GM19099 (cell line): ENCODE measurements around the gene UBE2G2.

ENCODE experiments used
- POLR2A ChIP-seq: IDR thresholded peaks from 3 replicates; pipeline ENCODE4 v1.6.1; 2011; ENCODE audit warnings: low read depth; ENCODE audit not compliant: insufficient read length; ENCODE audit errors: extremely low read depth

The UBE2G2 gene

DNA sequence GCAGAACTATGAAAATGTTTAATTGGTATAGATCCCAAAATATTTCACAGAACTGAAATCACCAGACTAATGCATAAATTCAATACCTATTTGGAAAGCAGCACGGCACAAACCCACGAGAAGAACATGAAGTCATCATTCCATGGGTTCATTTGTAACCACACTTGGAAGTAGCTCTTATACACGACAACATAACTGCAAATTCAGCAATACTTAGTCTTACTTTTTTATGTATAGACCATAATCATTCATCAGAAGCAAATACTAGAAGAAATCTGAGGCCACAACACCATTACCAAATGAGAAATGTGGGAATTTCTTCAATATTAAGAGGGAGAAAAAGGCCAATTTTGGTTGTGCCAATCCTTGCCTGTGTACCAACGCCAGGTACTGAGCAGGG, 4.2 kb upstream of the UBE2G2 start:
- no peak for TF ChIP-seq POLR2A

DNA sequence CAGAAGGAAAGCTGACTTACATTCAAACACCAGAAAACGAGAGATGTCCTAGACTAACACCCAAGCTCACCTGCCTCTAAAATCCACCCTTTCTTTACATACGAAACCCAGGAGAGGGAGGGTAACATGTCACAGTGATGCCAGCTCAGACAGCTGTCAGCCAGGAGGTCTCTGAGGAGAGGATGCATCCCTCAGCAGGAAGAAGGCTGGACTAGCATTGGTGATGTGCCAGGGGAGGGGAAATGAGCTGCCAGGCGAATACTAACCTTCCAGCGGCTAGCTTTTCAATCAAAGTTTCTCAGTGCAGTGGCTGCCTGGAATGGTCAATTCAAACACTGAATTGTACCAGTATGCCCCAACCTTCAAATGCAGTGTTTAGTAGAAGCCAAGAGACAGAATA, 3.6 kb upstream of the UBE2G2 start:
- TF ChIP-seq POLR2A, result no peak

DNA sequence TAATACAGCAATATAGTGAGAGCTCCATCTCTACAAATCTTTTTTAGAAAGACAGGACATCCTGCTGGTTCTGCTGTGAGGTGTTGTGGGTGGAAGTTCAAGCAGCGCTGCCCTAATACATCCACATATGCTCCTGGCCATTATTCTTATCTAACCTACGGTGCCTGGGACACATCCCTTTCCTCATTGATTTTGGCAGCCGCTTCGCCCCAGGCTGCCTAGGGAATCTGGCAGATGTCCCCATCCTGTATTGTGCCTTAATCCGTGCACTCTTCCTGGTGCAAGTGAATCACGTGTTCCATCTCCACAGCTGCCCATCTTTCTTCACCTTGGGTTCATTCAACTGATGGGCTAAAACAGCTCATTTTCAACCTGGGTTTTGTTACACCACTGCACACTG, 3.1 kb upstream of the UBE2G2 start:
- no peak for TF ChIP-seq POLR2A

DNA sequence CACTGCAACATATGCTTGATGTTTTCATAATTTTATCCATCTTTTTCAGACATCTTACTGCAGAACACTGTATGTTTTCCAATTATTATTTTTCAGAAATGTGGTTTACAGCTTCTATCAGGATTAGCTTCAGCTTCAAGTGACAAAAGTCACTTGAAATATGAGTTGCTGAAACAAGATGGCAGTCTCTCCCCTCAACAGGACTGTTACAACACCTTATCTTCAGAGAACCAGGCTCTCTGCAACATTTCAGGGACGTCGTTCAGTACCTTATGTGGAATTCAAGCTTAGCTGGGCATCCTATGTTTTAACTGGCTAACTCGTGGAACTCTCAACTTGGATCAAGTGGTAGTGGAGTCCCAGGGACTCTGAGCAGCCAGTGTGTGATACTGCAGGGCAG, 2.0 kb upstream of the UBE2G2 start:
- no peak for TF ChIP-seq POLR2A

DNA sequence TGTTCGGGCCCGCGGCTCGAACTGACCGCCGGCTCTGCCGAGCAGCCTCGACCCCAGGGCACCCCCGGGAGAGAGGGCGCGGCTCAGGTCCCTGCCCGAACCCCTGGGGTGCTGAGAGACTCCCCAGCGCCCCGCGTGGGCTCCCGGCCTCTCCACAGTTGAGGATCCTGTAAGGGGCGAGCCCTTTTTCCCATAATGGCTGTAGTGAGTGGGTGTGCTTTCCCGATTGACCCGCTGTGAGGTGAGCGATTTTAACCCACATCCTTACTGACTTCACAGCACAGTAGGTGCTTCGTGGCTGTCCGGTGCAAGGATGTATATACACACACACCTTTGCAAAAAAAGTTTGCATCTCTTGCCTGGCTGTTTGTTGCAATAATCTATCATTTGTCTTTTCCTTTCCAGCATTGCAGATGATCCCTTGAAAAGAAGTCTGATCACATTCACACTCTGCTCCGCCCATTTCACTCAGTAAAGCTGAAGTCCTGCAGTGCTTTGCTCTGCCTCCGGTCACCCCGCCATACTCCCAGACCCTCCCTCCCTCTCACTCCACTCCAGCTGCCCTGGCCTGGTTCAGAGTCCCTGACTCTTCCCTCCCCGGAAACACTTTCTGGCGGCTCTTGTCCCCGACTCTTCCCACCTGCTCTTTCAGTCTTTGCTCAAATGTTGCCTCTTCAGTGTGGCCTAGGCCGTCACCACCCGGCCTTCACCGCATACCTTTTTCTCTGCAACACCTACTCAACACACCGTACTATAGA, 955 bp upstream of the UBE2G2 start:
- no peak for TF ChIP-seq POLR2A

DNA sequence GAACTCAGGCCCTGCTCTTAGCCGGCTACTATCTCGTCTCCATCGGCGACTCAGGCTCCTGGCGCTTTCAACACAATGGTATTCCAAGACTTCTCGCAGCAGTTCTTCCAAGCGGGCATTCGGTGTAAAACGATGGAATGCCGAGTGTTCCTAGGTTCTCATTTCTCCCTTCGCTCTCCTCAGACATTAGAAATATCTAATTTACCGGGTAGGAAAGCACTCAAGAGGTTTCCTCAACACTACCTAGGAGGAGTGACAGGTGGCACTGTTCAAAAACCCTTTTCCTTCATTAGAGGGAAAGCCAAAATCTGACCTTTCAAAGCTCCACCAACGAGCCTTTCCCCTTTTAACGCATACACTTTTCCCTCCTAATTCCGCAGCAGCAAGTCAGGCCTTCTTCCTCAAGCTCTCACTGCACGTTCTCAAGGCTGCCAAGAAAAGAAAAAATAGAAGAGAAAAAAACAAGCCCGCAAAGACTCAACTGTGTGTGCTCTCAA, 601 bp downstream of the UBE2G2 start:
- no peak for TF ChIP-seq POLR2A

DNA sequence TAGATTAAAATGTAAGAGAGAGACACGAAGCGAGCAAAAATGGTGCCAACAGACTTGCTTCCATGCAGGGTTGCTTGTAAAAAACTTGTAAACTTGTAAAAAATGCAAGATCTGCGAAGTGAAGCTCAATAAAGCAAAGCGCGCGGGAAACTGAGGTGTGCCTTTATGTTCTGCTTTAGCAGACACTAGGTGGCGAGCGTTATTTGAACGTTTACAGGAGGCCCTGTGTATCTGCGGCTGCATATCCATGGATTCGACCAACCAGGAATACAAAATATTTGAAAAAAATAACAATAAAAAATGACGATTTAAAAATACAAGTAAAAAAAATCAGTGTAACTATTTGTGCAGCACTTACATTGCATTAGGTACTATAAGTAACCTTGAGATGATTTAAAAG, 1.5 kb downstream of the UBE2G2 start:
- no peak for TF ChIP-seq POLR2A

DNA sequence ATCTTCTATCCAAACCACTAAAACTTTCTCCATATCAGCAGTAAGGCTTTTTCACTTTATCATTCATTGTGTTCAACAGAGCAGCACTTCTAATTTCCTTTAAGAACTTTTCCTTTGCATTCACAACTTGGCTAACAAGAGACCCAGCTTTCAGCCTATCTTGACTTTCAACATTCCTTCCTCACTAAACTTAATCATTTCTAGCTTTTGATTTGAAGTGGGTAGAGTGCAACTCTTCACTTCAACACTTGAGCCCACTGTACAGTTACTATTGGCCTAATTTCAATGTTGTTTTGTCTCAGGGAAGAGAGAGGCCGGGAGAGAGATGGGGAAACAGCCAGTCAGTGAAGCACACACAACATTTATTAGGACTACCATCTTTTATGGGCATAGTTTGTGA, 2.0 kb downstream of the UBE2G2 start:
- TF ChIP-seq POLR2A, result no peak

DNA sequence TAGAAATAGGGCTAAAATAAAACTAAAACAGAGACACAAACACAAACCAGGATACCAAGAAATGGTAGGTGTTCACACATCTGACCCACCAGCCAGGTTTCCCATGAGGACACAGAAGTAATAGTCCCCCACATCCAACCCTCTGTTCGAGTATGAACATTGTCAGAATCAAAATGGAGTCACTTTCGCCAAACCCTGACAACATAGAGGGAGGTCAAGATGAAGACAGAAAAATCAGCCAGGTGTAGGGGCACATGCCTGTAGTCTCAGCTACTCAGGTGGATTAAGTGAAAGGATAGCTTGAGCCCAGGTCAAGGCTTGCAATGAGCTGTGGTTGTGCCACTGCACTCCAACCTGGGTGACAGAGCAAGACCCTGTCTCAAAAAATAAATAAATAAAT, 3.8 kb downstream of the UBE2G2 start:
- TF ChIP-seq POLR2A, result no peak

DNA sequence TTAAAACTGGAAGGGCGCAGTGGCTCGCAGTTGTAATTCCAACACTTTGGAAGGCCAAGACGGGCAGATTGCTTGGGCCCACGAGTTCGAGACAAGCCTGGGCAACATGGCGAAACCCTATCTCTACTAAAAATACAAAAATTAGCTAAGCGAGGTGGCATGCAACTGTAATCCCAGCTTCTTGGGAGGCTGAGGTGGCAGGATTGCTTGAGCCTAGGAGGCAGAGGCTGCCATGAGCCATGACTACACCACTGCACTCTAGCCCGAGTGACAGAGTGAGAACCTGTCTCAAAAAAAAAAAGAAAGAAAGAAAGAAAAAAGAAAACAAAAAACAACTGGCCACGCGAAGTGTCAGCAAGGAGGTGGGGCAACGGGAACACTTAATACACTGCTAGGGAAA, 6.3 kb downstream of the UBE2G2 start:
- no peak for TF ChIP-seq POLR2A

DNA sequence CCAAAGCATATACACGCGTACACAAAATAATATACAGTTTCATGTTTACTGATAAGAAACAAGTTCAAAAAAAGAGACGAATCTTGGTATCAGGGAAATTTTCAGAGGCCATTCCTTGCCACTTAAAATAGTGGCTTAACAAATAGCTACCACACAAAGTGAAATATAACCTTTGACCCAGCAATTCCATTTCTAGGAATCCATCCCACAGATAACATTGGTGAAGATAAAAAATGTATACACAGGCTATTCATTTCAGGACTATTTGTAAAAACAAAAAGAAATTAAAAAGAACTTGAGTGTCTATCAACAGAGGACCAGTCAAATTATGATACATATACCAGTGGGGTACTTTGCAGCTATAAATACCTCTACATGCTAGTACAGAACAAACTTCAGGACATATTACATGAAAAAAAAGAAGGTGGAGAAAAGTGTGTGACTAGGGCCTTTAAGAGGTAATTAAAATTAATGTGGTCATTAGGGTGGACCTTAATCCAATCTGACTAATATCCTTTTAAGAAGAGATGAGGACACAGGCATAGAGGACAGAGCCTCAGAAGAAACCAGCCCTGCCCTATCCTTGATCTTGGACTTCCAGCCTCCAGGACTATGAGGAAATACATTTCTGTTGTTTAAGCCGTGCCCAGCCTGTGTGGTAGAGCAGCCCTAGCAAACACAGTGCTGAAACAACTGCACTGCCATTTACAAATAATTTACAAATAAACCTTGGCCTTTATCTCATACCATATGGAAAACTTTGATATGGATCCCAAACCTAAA, 7.8 kb downstream of the UBE2G2 start:
- TF ChIP-seq POLR2A, result no peak

DNA sequence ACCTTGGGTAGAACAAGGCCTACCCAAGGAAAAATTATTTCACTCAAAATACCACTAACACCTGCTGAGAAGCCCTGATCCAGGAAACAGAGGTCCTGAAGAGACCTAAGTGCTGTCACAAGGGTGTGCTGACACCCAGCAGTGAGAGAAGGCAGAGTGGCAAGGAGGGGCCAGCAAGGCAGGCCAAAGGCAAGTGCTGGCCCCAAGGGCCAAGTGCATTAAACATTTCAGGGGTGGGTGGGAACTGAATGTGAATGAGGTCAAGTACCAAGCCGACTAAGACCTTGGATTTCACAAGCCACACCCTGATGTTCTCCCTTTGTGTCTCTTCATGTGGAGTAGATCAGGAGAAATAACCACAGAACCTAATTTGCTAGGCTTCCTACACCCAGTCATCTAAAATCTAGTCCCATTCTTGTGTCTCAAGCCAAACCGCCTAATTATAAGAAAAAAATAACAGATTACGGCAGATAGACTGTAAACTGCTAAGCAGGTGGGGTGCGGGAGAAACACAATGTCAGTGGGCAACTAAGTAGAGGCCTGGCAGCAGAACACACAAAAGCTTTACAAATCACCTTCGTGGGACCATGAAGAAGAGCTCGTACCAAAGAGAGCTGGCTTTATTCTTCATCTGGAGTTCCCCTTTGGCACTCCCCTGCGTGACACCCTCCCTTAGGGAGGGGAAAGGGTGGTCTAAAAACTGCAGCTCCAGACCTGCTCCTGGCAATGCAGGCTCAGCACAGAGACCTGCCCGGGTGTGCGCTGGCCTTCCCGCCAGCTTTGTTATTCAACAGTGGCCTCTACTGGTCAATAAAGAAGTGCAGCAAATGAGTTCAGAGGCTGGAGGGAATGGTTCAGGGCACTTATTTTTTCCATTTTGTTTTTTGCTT, 8.7 kb downstream of the UBE2G2 start:
- no peak for TF ChIP-seq POLR2A

DNA sequence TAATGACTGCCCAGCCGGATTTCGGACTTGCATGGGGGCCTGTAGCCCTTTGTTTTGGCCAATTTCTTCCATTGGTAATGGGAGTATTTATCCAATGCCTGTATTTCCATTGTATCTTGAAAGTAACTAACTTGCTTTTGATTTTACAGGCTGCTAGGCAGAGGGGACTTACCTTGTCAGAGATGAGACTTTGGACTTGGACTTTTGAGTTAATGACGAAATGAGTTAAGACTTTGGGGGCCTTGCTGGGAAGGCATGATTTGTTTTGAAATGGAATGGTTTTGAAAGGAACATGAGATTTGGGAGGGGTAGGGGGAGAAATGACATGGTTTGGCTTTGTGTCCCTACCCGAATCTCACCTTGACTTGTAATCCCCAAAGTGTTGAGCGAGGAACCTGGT, 9.6 kb downstream of the UBE2G2 start:
- no peak for TF ChIP-seq POLR2A

DNA sequence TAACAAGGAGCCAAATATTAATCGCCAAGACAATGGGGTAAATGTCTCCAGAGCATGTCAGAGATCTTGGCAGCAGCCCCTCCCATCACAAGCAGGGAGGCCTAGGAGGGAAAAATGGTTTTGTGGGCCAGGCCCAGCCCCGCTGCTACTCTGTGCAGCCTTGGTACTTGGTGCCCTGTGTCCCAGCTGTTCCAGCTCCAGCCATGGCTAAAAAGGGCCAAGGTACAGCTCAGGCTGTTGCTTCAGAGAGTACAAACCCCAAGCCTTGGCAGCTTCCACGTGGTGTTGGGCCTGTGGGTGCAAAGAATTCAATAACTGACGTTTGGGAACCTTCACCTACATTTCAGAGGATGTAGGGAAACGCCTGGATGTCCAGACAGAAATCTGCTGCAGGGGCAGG, 10.4 kb downstream of the UBE2G2 start:
- no peak for TF ChIP-seq POLR2A

DNA sequence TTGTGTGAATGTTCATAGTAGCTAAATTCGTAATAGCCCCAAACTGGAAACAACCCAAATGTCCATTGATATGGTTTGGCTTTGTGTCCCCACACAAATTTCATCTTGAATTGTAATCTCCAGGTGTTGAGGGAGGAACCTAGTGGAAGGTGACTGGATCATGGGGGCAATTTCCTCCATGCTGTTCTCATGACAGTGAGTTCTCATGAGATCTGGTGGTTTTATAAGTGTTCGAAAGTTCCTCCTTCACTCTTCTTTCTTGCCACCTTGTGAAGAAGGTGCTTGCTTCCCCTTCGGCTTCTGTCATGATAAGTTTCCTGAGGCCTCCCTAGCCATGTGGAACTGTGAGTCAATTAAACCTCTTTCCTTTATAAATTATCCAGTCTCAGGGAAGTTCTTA, 11.3 kb downstream of the UBE2G2 start:
- no peak for TF ChIP-seq POLR2A
